B cell (primary cell): ENCODE measurements around the gene LOC128125822.

Source experiments
- ATAC-seq: fragments of 200-7000 bp; cut with Tn5 transposase; one replicate; pipeline ENCODE4 v1.10.0; 2021; ENCODE audit warnings: low read depth, mild to moderate bottlenecking, moderate number of reproducible peaks, moderate library complexity
- CTCF ChIA-PET: fragments of 350-600 bp; sonication (Branson Sonifier 250); formaldehyde crosslinking; loops from one replicate; lab custom pipeline; 2021; ENCODE audit warnings: antibody characterized with exemption, inconsistent platforms; lab: Charles Lee
- POLR2A ChIA-PET: fragments of 350-600 bp; sonication (Branson Sonifier 250); formaldehyde crosslinking; loops from one replicate; lab custom pipeline; 2021; ENCODE audit warnings: antibody characterized with exemption; lab: Charles Lee
- DNase-seq: peaks from one replicate; pipeline ENCODE4 v3.0.0; 2013
- H2AFZ ChIP-seq: 2 replicates; pipeline ENCODE4 v1.6.1; 2012; ENCODE audit warnings: mild to moderate bottlenecking, low read depth, low read length; ENCODE audit not compliant: insufficient read depth, poor library complexity, severe bottlenecking
- H3K27ac ChIP-seq, 2 donors: 1 replicate in 1 of 2; 2 replicates in 1 of 2; pipeline ENCODE4 v1.5.1; 2012 to 2013; ENCODE audit warnings: low read length in 2 of 2, mild to moderate bottlenecking in 2 of 2, moderate library complexity in 1 of 2
- H3K27me3 ChIP-seq, 4 experiments: fragments of 200-600 bp in 1 of 4; sonication (generic) in 1 of 4; replicated peaks in 1 of 4; 1 replicate in 2 of 4; 2 replicates in 2 of 4; pipeline versions ENCODE4 v1.6.1 to v1.7.0; 2013 to 2016; ENCODE audit warnings: low read length in 3 of 4, mild to moderate bottlenecking in 2 of 4, mixed read lengths in 1 of 4, moderate library complexity in 1 of 4; ENCODE audit not compliant: insufficient read depth in 4 of 4, control insufficient read depth in 3 of 4; ENCODE audit errors: control extremely low read depth in 1 of 4
- H3K36me3 ChIP-seq, 2 experiments: replicated peaks in 1 of 2; 1 replicate in 1 of 2; 2 replicates in 1 of 2; pipeline versions ENCODE4 v1.6.1 to v1.7.1; 2013; ENCODE audit warnings: low read length in 1 of 2; ENCODE audit not compliant: insufficient read depth in 2 of 2, control insufficient read depth in 1 of 2; ENCODE audit errors: control extremely low read depth in 1 of 2, extremely low read depth in 1 of 2
- H3K4me1 ChIP-seq, 2 donors: fragments of 200-600 bp in 1 of 2; sonication (generic) in 1 of 2; 1 replicate in 1 of 2; 2 replicates in 1 of 2; pipeline versions ENCODE4 v1.5.1 to v1.6.1; 2013 to 2017; ENCODE audit warnings: low read length in 2 of 2; ENCODE audit not compliant: control insufficient read depth in 2 of 2, insufficient read depth in 2 of 2
- H3K4me2 ChIP-seq: replicated peaks from 2 replicates; pipeline ENCODE3; 2012; ENCODE audit warnings: mild to moderate bottlenecking, low read depth, low read length; ENCODE audit not compliant: poor library complexity, severe bottlenecking
- H3K4me3 ChIP-seq, 5 experiments: fragments of 200-600 bp in 1 of 5; sonication (generic) in 1 of 5; 1 replicate in 3 of 5; 2 replicates in 2 of 5; pipeline versions ENCODE4 v1.5.1 to v1.7.0; 2011 to 2016; ENCODE audit warnings: low read length in 4 of 5, mild to moderate bottlenecking in 4 of 5, low read depth in 2 of 5, control low read depth in 1 of 5, moderate library complexity in 1 of 5; ENCODE audit not compliant: insufficient read depth in 1 of 5; ENCODE audit errors: control extremely low read depth in 1 of 5, extremely low read depth in 1 of 5
- H3K79me2 ChIP-seq: fragments of 200-600 bp; sonication (generic); one replicate; pipeline ENCODE4 v1.6.0; 2016; ENCODE audit warnings: low read length; ENCODE audit not compliant: control insufficient read depth, insufficient read depth
- H3K9ac ChIP-seq: fragments of 200-600 bp; sonication (generic); 2 replicates; pipeline ENCODE4 v1.6.1; 2017; ENCODE audit warnings: mild to moderate bottlenecking, low read length, moderate library complexity
- H3K9me3 ChIP-seq, 3 donors: one replicate each; pipeline versions ENCODE4 v1.6.1 to v1.7.1; 2013; ENCODE audit warnings: low read length in 2 of 3; ENCODE audit not compliant: control insufficient read depth in 2 of 3, insufficient read depth in 1 of 3; ENCODE audit errors: control extremely low read depth in 1 of 3
- H4K20me1 ChIP-seq: 2 replicates; pipeline ENCODE4 v1.6.0; 2012; ENCODE audit warnings: mild to moderate bottlenecking, low read length; ENCODE audit not compliant: insufficient read depth, control insufficient read depth, poor library complexity, severe bottlenecking
- H3K27ac Mint-ChIP-seq: one replicate; pipeline ENCODE4 v1.8.0; 2021; ENCODE audit warnings: mixed read lengths
- H3K27me3 Mint-ChIP-seq: one replicate; pipeline ENCODE4 v1.8.0; 2021; ENCODE audit warnings: mixed read lengths
- H3K4me1 Mint-ChIP-seq: one replicate; pipeline ENCODE4 v1.8.0; 2021; ENCODE audit warnings: mixed read lengths
- H3K4me3 Mint-ChIP-seq: one replicate; pipeline ENCODE4 v1.8.0; 2021; ENCODE audit warnings: mixed read lengths
- H3K9me3 Mint-ChIP-seq: one replicate; pipeline ENCODE4 v1.8.0; 2022; ENCODE audit warnings: mixed read lengths; ENCODE audit not compliant: insufficient read depth
- CTCF ChIP-seq: fragments of 200-600 bp; IDR thresholded peaks from one replicate; pipeline ENCODE4 v1.8.0; 2022; ENCODE audit warnings: antibody characterized with exemption, mild to moderate bottlenecking
- EZH2 ChIP-seq: IDR thresholded peaks from 2 replicates; pipeline ENCODE4 v1.6.1; 2012; ENCODE audit warnings: borderline replicate concordance, low read depth, mild to moderate bottlenecking, moderate library complexity, low read length; ENCODE audit not compliant: insufficient read depth, poor library complexity, severe bottlenecking
- WGBS: methylation state at CpG from one replicate; pipeline ENCODE4 v1.1.5; 2013; ENCODE audit warnings: missing lambda C conversion rate; ENCODE audit not compliant: insufficient coverage; 5-methylcytosine and 5-hydroxymethylcytosine counted together
- intact Hi-C: fragments of 100-400 bp; cut with micrococcal nuclease; formaldehyde crosslinking; loops from one replicate; pipeline ENCODE4 v1.10.0; 2022

LOC128125822 gene

GRCh38 chr6:63523630-63524029, 48.6 kb upstream of the LOC128125822 start:
- H4K20me1 ChIP-seq = no peaks in the 10 kb centered on the region
- POLR2A ChIA-PET = no interaction called here
- no peaks in the 10 kb centered on the region for H3K27me3 ChIP-seq
- no peak overlapping the region for H3K27ac ChIP-seq
- H3K4me3 ChIP-seq = no peak overlapping the region
- H2AFZ ChIP-seq = no peak overlapping the region
- intact Hi-C loops = no loop called here
- H3K4me1 ChIP-seq = peaks cover 6 to 10% of the 10 kb centered on the region in 2 donors
- no peaks in the 10 kb centered on the region for H3K79me2 ChIP-seq
- no CpG with 5 or more reads among the region's 4 CpGs for WGBS
- H3K4me2 ChIP-seq = no peak overlapping the region
- DNase-seq (no peak), ATAC-seq (no peak)
- Mint-ChIP-seq H3K27ac (no peak overlapping the region), H3K4me3 (no peak overlapping the region), H3K4me1 (peaks cover 17% of the 10 kb centered on the region), H3K9me3 (no peaks in the 10 kb centered on the region), H3K27me3 (no peaks in the 10 kb centered on the region)
- H3K9me3 ChIP-seq = no peaks in the 10 kb centered on the region
- CTCF ChIA-PET = no interaction called here
- H3K36me3 ChIP-seq = no peaks in the 10 kb centered on the region
- TF ChIP-seq EZH2 (no peak), CTCF (no peak)
- H3K9ac ChIP-seq = no peak overlapping the region

DNA sequence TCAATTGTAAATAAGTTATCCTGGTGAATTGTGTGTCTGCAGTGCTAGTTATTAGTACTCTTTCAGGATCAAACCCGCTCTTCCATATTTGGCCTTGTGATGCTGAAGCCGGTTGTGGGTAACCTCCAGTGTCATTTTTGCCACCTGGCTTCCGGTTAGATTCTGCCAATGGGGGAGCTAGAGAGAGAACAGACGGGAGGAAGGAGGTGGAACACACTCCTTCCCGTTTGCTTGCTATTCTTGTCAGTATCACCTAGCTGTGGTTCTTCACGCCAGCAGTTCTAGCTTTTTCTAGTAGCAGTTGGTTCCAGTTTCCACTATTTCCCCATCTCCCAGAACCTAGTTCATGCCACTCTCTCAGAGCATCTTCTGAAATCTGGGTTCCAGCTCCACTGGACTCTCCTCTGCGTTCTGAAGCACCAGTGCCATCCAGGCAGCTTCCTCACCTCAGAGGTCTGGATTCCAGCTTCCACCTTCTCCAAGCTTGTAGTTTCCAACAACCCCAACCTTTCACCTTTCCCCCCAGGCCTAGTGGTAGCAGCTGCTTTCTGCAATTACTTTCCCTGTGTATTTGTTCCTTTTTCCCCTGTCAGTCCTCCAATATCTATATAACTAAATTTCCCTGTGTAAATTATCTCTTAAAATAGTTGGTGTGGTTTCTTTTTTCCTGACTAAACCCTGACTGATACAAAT, 46.9 kb upstream of the LOC128125822 start:
- ChIA-PET CTCF (no interaction called here), POLR2A (no interaction called here)
- Histone ChIP-seq H3K4me1 (no peaks in the 10 kb centered on the region), H2AFZ (no peak overlapping the region), H3K4me3 (no peak overlapping the region), H4K20me1 (no peaks in the 10 kb centered on the region), H3K9ac (no peak overlapping the region), H3K27ac (no peak overlapping the region), H3K36me3 (no peaks in the 10 kb centered on the region), H3K4me2 (no peak overlapping the region), H3K9me3 (no peaks in the 10 kb centered on the region), H3K79me2 (no peaks in the 10 kb centered on the region), H3K27me3 (no peaks in the 10 kb centered on the region)
- WGBS = 74% methylated on average over 6 of the region's 7 CpGs
- no peak for TF ChIP-seq CTCF
- no peak for TF ChIP-seq EZH2
- peaks cover 3% of the 10 kb centered on the region for H3K4me1 Mint-ChIP-seq
- H3K9me3 Mint-ChIP-seq = no peaks in the 10 kb centered on the region
- no peak for ATAC-seq
- no peaks in the 10 kb centered on the region for H3K27me3 Mint-ChIP-seq
- intact Hi-C loops = no loop called here
- no peak overlapping the region for H3K4me3 Mint-ChIP-seq
- H3K27ac Mint-ChIP-seq = no peak overlapping the region
- DNase-seq = no peak
